Coronary artery (tissue), 2 donors: Measurements from ENCODE around the gene NMT2.

Experiments used
- DNase-seq: peaks from one replicate; pipeline ENCODE4 v3.0.0-alpha.2; 2017; ENCODE audit warnings: low spot score
- H3K27ac ChIP-seq, 2 donors: fragments of 200-600 bp; sonication (generic); one replicate each; pipeline ENCODE4 v1.5.1; 2016 to 2019
- H3K4me3 ChIP-seq: fragments of 200-600 bp; sonication (generic); 2 replicates; pipeline ENCODE4 v1.5.1; 2016; ENCODE audit warnings: mild to moderate bottlenecking, moderate library complexity
- TF ChIP-seq, protein P1 (sequence below): fragments of 200-600 bp; sonication (generic); IDR thresholded peaks from one replicate; pipeline ENCODE4 v1.5.1; 2019; ENCODE audit warnings: antibody characterized with exemption

Gene NMT2

DNA sequence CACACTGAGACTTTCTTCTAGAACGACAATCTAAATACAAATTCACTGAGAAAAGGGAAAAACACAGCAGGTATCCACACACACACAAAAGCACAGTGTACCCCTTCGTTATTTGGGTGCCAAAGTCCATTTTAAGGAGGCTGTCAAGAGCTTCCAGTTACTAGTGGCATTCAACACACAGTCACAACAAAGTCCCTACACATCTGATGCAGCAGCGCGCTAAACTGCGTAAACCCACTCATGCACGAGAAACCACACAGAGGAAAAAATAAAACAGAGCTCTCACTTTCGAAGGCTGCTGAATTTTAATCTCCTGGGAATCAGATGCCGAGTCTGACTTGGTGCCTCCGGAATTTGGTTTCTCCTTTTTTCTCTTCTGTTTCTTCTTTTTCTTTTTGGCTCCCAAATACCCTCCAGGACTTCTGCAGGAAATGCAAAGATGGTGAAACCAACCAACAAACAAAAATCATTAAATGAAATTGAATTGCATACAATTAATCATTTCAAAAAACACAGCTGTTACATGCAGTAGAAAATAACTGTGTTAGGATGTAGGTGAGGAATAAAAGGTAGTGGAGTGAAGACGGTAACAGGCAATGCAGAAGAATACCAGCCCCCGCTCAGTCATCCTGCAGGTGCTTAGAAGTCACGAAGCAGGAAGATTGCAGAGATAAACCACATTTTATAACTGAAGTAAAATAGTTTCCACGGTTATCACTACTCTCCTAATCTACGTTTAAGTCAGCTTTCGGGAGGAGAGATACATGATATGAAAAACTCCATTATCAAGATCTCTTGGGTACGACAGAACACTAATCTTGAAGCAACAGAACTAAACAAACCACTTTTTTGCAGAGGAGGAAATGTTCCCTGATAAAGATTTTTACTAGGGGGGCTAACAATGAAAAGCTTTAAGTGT, 27.1 kb downstream of the NMT2 start:
- H3K27ac ChIP-seq, result no peak overlapping the region
- H3K4me3 ChIP-seq, result no peak overlapping the region
- TF ChIP-seq, protein P1, sequence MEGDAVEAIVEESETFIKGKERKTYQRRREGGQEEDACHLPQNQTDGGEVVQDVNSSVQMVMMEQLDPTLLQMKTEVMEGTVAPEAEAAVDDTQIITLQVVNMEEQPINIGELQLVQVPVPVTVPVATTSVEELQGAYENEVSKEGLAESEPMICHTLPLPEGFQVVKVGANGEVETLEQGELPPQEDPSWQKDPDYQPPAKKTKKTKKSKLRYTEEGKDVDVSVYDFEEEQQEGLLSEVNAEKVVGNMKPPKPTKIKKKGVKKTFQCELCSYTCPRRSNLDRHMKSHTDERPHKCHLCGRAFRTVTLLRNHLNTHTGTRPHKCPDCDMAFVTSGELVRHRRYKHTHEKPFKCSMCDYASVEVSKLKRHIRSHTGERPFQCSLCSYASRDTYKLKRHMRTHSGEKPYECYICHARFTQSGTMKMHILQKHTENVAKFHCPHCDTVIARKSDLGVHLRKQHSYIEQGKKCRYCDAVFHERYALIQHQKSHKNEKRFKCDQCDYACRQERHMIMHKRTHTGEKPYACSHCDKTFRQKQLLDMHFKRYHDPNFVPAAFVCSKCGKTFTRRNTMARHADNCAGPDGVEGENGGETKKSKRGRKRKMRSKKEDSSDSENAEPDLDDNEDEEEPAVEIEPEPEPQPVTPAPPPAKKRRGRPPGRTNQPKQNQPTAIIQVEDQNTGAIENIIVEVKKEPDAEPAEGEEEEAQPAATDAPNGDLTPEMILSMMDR, result no peak
- no peak for DNase-seq

DNA sequence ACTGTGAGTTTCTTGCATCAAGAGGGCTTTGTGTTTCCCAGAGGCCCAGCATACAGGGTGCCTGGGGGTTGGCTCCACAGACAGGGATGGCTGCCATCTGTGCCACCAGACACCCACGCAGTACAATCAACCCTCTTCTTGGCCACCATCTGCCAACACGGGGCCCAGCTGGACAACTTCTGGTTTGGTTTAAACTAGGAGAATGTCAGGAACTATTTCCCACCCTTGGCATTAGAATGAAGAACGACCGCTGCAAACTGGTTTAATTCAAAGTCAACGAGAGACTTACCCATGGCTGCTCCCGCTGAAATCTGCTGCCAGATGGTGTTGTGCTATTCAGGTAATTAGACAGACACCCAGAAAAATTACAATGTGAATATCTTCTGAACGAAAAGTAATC, 27.8 kb downstream of the NMT2 start:
- no peak for DNase-seq
- Histone ChIP-seq H3K4me3 (no peak overlapping the region), H3K27ac (no peak overlapping the region)
- TF ChIP-seq, protein P1, result no peak

DNA sequence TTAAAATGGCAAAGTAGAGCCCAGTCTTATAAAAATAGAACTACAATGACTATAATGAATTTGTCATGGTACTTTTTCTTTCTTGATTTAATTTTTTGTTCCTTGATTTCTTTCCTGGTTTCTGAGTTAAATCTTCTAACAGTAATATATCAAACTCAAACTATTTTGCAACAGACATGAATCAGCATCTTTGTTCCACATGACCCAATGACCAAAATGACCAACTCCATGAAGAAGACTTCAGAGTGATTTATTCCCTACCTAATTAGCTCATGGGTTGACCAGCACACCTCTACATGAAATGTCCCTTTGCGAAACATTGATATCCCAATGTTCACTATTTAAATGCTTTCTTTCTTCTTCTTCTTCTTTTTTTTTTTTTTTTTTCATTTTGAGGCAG, 30.9 kb downstream of the NMT2 start:
- no peak for DNase-seq
- H3K4me3 ChIP-seq, result no peak overlapping the region
- TF ChIP-seq, protein P1, result no peak
- no peak overlapping the region for H3K27ac ChIP-seq

DNA sequence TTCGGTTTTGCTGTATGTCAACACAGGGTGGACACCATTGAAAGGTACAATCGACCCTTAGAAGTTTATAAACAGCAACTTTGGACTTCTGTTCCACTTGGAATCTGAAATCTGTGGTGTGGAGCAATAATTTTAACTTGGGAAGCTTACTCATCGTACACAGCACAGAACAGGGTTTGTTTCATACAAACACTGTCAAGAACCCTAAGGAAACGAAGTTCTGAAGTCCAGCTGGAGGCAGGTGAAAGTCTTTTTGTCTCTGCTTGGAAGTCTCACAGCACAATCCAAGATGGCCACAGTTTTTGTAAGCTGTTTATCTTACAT, 31.5 kb downstream of the NMT2 start:
- H3K27ac ChIP-seq, result no peak overlapping the region
- no peak overlapping the region for H3K4me3 ChIP-seq
- TF ChIP-seq, protein P1, result no peak
- no peak for DNase-seq

DNA sequence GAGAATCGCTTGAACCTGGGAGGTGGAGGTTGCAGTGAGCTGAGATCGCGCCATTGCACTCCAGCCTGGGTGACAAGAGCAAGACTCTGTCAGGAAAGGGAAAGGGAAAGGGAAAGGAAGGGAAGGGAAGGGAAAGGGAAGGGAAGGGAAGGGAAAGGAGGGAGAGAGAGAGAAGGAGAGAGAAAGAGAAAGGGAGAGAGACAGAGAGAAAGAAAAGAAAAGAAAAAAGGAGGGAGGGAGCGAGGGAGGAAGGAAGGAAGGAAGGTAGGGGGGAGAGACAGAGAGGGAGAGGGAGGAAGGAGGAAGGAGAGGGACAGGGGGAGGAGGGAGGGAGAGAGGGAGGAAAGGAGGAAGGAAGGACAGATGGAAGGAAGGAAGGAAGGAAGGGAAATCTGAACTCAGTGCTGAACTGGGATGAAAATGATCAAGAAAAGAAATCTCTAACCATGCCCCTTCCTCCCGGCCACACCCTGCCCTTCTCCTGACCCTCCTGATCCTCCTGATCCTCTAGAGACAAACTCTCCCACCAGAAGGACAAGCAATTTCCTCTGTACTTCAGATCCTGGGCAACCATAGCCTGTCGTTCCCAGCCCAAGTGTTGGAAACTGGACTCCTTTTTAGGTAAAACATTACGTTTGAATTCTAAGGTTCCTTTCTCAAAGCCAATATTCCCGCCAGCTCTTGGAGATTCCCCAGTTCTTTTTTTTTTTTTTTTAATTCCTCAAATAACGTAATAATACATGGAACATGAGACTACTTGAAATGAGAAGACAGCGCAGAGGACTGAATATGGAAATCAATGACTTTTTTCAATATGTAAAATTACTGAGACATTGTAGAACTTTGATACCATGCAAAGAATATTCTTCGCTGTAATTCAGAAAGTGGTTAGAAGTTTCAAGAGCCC, 32.1 kb downstream of the NMT2 start:
- no peak for DNase-seq
- TF ChIP-seq, protein P1, result no peak
- no peak overlapping the region for H3K27ac ChIP-seq
- H3K4me3 ChIP-seq, result no peak overlapping the region

DNA sequence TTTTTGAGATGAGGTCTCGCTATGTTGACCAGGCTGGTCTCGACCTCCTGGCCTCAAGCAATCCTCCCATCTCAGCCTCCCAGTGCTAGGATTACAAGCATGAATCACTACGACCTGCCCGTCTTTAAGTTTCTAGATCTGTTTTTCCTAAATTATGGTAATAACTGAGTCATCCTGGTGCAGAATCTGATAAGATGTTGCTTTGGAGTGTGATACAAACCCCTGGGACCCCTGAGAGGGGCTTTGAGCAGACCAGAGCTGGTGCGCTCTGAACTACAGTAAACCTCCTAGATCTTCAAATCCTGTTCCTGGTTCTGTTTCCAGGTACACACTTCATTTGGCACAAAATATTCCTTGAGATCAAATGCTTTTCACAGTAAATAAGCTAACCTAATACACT, 37.2 kb downstream of the NMT2 start:
- TF ChIP-seq, protein P1, result no peak
- DNase-seq, result no peak
- H3K4me3 ChIP-seq, result no peak overlapping the region
- no peak overlapping the region for H3K27ac ChIP-seq
